Subcutaneous abdominal adipose tissue (tissue), 5 donors: ENCODE measurements around the gene SLC9A2.

Experiments
- H3K27ac ChIP-seq: one replicate; pipeline ENCODE4 v1.7.0; 2013; ENCODE audit warnings: low read depth, mild to moderate bottlenecking, inconsistent platforms, low read length, moderate library complexity
- H3K27me3 ChIP-seq, 5 donors: one replicate each; pipeline ENCODE4 v1.7.0; 2013; ENCODE audit warnings: low read length in 5 of 5, inconsistent platforms in 1 of 5; ENCODE audit not compliant: control insufficient read depth in 5 of 5, insufficient read depth in 4 of 5
- H3K36me3 ChIP-seq, 5 donors: one replicate each; pipeline ENCODE4 v1.7.0; 2013; ENCODE audit warnings: low read length in 5 of 5; ENCODE audit not compliant: control insufficient read depth in 5 of 5, insufficient read depth in 5 of 5
- H3K4me1 ChIP-seq, 5 donors: one replicate each; pipeline ENCODE4 v1.7.0; 2013; ENCODE audit warnings: low read length in 5 of 5, mild to moderate bottlenecking in 3 of 5, moderate library complexity in 1 of 5; ENCODE audit not compliant: control insufficient read depth in 5 of 5, insufficient read depth in 5 of 5
- H3K4me3 ChIP-seq, 5 donors: one replicate each; pipeline ENCODE4 v1.7.0; 2013; ENCODE audit warnings: low read length in 5 of 5, low read depth in 1 of 5
- H3K9ac ChIP-seq, 5 donors: one replicate each; pipeline ENCODE4 v1.7.0; 2013; ENCODE audit warnings: low read length in 5 of 5, mild to moderate bottlenecking in 4 of 5, moderate library complexity in 3 of 5
- H3K9me3 ChIP-seq, 5 donors: one replicate each; pipeline ENCODE4 v1.7.0; 2013; ENCODE audit warnings: low read length in 5 of 5; ENCODE audit not compliant: control insufficient read depth in 5 of 5
- donor health status: healthy.
- donor health status: healthy.
- donor health status: healthy.
- donor health status: healthy.
- donor health status: healthy.

The SLC9A2 gene

DNA sequence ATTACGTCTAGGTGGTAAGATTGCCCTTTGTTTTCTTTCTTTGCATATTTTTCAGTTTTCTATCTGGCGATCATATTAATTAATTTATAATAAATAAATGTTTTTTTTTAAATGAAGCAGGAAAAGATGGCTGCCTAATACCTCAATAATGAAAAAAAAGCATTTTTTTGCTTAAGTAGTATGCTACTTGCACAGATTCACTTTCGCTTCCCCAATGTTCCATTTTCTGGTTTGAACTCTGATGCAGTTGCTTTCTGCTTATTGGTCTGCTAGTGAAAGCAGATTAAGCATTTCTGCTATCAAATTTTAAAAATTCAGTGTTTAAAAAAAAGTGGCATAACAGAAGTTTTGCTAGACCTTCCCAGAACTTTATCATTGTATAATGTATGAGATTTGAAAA, 130.6 kb downstream of the SLC9A2 start:
- Histone ChIP-seq H3K36me3 (no peaks in the 10 kb centered on the region), H3K4me3 (no peak overlapping the region), H3K4me1 (peaks cover 0 to 8% (median 0%) of the 10 kb centered on the region in 5 donors), H3K27me3 (no peaks in the 10 kb centered on the region), H3K9ac (no peak overlapping the region), H3K27ac (no peak overlapping the region), H3K9me3 (no peaks in the 10 kb centered on the region)

DNA sequence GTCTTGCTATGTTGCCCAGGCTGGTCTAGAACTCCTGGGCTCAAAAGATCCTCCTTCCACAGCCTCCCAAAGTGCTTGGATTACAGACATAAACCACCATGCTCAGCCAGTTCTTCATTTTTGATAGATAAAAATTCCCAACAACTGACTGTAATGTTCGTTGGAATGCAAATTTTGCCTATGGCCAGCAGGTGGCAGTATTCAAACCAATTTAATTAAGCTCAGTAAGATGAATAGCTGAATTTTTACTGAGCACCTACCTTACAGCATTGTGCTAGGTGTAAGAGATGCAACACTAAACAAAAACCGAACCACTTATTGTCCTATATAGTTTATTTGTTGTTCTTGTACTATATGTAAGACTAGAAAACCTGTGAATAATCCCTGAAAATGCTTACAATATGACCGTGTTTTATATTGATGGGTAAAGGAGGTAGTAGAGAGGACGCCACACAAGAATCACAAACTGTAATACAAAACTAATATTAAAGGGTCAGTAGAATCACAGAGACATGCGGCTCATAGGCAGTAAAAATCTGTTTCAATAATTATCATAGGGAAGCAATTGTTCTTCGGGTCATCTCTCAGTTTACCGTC, 134.3 kb downstream of the SLC9A2 start:
- Histone ChIP-seq H3K36me3 (no peaks in the 10 kb centered on the region), H3K27ac (no peak overlapping the region), H3K27me3 (no peaks in the 10 kb centered on the region), H3K4me1 (peaks cover 0 to 18% (median 7%) of the 10 kb centered on the region in 5 donors), H3K9me3 (no peaks in the 10 kb centered on the region), H3K9ac (no peak overlapping the region), H3K4me3 (no peak overlapping the region)

DNA sequence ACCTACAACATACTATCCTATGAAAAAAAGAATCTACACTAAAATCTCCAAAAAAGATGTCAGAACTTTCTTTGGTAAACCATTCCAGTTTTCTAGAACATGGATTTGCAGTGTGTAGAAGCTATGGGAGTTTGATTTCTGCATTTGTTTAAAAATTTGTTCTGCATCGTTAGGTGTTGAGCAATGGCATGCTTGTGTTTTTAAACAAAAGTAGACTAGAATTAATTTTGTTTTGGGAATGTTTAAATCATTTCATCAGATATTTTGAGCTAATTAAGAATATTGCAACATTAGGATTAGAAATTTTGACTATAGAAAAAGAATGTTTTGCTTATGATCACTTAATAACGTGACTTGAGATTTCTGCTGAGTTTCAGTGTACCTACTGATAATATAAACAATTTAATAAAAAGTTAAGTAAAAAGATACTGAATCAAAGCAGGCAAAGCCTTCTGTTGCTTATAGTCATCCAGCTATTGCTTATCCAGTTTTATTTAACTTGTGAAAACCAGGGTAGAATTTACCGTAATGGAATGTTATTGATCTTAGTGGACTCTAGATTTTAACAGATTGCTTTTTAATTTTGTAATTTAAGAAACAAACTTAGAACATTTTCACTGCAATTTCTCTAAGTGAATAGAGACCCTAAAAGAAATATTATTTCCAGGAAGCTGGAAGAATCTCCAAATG, 135.2 kb downstream of the SLC9A2 start:
- peak overlapping the region in 1 of 5 donors; percentile 20 for H3K9ac ChIP-seq
- peaks cover 0 to 27% (median 11%) of the 10 kb centered on the region in 5 donors for H3K4me1 ChIP-seq
- no peaks in the 10 kb centered on the region for H3K36me3 ChIP-seq
- H3K27ac ChIP-seq, result no peak overlapping the region
- H3K9me3 ChIP-seq, result peaks cover 0 to 2% (median 0%) of the 10 kb centered on the region in 5 donors
- H3K4me3 ChIP-seq, result no peak overlapping the region
- H3K27me3 ChIP-seq, result no peaks in the 10 kb centered on the region

- Histone ChIP-seq H3K27me3 (no peaks in the 10 kb centered on the region), H3K9me3 (peaks cover 0 to 3% (median 0%) of the 10 kb centered on the region in 5 donors), H3K4me3 (no peak overlapping the region), H3K36me3 (no peaks in the 10 kb centered on the region), H3K27ac (no peak overlapping the region), H3K4me1 (peaks cover 0 to 34% (median 16%) of the 10 kb centered on the region in 5 donors), H3K9ac (no peak overlapping the region)
Observed at GRCh38 chr2:102755284-102755683, 135.9 kb downstream of the SLC9A2 start.

DNA sequence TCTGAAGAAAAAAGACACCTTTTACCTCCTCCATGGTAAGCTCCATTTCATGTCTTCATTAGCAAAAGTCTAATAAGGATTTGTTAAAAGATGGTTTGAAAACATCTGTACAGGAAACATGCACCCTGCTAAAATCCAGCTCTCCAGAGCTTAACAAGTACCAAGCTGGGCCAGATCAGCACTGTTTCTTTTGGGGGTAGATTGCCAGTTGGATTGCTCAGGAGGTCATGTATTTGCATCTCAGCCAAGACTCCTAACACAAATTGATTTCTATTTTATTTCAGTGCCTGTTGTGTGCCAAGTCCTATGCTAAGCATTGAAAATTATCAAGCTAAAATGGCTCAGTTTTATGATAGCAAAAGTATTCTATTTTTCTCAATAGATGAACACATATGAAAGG, 139.1 kb downstream of the SLC9A2 start:
- no peaks in the 10 kb centered on the region for H3K27me3 ChIP-seq
- H3K27ac ChIP-seq, result no peak overlapping the region
- H3K4me3 ChIP-seq, result no peak overlapping the region
- peaks cover 0 to 56% (median 24%) of the 10 kb centered on the region in 5 donors for H3K4me1 ChIP-seq
- H3K9me3 ChIP-seq, result peaks cover 0 to 3% (median 0%) of the 10 kb centered on the region in 5 donors
- H3K36me3 ChIP-seq, result no peaks in the 10 kb centered on the region
- H3K9ac ChIP-seq, result no peak overlapping the region
